ENCODE measurements around the gene PTGFRN. TPM values are rescaled to one million over a fixed set of nuclear protein-coding genes. Genes with fewer than 3 reads are reported as not detected.

Gene PTGFRN
- polyA plus RNA-seq, 1 donor, result 37.9 TPM

DNA sequence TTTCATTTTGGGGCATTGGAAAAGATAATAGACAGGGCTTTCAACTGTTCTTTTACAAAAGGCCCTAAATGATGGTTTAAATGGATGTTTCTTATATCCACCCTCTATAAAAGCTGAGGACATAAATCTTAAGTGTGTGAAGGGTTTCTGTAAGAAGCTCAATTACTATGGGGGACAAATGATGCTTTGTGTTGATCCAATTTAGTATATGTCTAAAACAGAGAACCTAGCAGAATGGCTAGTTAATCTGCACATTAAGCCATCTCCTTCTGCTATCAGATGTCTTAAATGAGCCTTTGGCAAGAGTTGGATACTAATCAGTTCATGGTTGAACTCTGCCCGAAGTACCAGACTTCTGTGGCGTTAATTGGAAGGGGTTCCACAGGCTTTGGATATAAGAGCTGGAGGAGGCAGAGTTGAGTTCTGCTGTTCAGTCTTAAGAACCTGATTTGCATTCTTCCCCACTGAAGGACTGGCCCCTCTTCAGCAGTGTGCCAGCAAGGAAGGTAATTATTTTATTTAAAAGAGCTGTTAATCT is 43.1 kb downstream of the PTGFRN start:
- no CpG with 5 or more reads among the region's 2 CpGs for WGBS (ENCODE audit: insufficient coverage, low lambda C conversion rate)
- H3K27me3 ChIP-seq (ENCODE audit: control insufficient read depth, insufficient read depth, low read length), result no peaks in the 10 kb centered on the region
- no peaks in the 10 kb centered on the region for H3K4me1 ChIP-seq (ENCODE audit: control insufficient read depth, insufficient read depth, low read length)
- H3K4me3 ChIP-seq (ENCODE audit: low read length), result no peak overlapping the region
- H3K36me3 ChIP-seq (ENCODE audit: control insufficient read depth, insufficient read depth, low read length), result peaks cover 19% of the 10 kb centered on the region
- no peaks in the 10 kb centered on the region for H3K9me3 ChIP-seq (ENCODE audit: control insufficient read depth, low read depth, low read length)
- no peak overlapping the region for H3K27ac ChIP-seq (ENCODE audit: low read length)
- DNase-seq, result no peak

DNA sequence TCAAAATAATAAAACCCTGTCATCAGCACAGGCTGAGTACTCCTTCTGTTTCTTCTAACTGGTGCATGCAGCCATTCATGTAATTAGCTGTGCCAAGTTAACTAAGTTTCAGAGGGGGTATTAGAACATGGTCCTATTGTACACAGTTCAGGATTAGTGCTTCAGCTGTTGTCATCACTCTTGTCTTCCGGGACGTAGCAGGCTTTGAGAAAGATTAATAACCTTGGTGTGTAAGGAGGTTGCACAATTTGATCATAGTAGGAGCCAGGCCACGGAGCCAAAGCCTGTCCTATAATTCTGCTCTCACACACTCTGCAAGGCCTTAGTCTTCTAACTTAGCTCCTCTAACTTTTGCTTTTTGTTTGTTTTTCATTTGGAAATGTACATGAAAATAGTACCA is 44.7 kb downstream of the PTGFRN start:
- peaks cover 12% of the 10 kb centered on the region for H3K36me3 ChIP-seq (ENCODE audit: control insufficient read depth, insufficient read depth, low read length)
- no peaks in the 10 kb centered on the region for H3K9me3 ChIP-seq (ENCODE audit: control insufficient read depth, low read depth, low read length)
- no peak overlapping the region for H3K27ac ChIP-seq (ENCODE audit: low read length)
- no CpG with 5 or more reads among the region's 3 CpGs for WGBS (ENCODE audit: insufficient coverage, low lambda C conversion rate)
- no peak for DNase-seq
- H3K4me1 ChIP-seq (ENCODE audit: control insufficient read depth, insufficient read depth, low read length), result no peaks in the 10 kb centered on the region
- H3K4me3 ChIP-seq (ENCODE audit: low read length), result no peak overlapping the region
- no peaks in the 10 kb centered on the region for H3K27me3 ChIP-seq (ENCODE audit: control insufficient read depth, insufficient read depth, low read length)

DNA sequence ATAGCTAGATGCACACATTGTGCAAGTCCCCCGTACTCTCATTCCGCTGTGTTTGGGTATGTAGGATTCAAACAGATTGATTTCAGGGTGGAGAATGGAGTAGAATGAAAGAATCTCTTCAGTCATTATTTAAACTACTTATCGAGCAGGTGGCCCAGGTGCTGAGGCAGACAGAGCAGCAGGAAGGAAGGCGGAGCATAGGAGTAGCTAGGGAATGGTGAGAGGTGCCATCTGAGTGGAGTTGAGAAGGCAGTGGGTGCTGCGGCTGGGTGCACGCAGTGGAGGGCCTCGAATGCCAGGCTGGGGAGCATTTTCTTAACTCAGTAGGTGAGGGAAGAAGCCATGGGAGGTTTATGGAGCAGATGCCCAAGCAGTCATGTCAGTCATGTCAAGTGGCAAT is 46.7 kb downstream of the PTGFRN start:
- H3K9me3 ChIP-seq (ENCODE audit: control insufficient read depth, low read depth, low read length), result no peaks in the 10 kb centered on the region
- H3K27me3 ChIP-seq (ENCODE audit: control insufficient read depth, insufficient read depth, low read length), result no peaks in the 10 kb centered on the region
- H3K27ac ChIP-seq (ENCODE audit: low read length), result no peak overlapping the region
- no peaks in the 10 kb centered on the region for H3K4me1 ChIP-seq (ENCODE audit: control insufficient read depth, insufficient read depth, low read length)
- no peak overlapping the region for H3K4me3 ChIP-seq (ENCODE audit: low read length)
- 60% methylated on average over 1 of the region's 7 CpGs for WGBS (ENCODE audit: insufficient coverage, low lambda C conversion rate)
- peaks cover 3% of the 10 kb centered on the region for H3K36me3 ChIP-seq (ENCODE audit: control insufficient read depth, insufficient read depth, low read length)
- no peak for DNase-seq

DNA sequence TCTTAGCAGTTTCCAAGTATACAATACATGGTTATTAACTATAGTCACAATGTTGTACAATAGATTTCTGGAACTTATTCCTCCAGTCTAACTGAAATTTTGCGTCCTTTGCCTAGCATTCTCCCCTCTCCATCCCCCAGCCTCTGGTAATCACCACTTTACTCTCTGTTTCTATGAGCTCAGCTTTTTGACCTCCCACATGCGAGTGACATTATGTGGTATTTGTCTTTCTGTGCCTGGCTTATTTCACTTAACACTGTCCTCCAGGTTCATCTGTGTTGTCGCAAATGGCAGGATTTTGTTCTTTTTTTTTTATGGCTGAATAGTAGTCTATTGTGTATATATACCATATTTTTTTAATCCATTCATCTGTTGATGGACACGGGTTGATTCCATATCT is 47.9 kb downstream of the PTGFRN start:
- H3K36me3 ChIP-seq (ENCODE audit: control insufficient read depth, insufficient read depth, low read length), result peaks cover 10% of the 10 kb centered on the region
- no peak overlapping the region for H3K27ac ChIP-seq (ENCODE audit: low read length)
- WGBS (ENCODE audit: insufficient coverage, low lambda C conversion rate), result 100% methylated on average over 3 of the region's 4 CpGs
- no peaks in the 10 kb centered on the region for H3K9me3 ChIP-seq (ENCODE audit: control insufficient read depth, low read depth, low read length)
- no peak for DNase-seq
- H3K27me3 ChIP-seq (ENCODE audit: control insufficient read depth, insufficient read depth, low read length), result no peaks in the 10 kb centered on the region
- H3K4me3 ChIP-seq (ENCODE audit: low read length), result no peak overlapping the region
- no peaks in the 10 kb centered on the region for H3K4me1 ChIP-seq (ENCODE audit: control insufficient read depth, insufficient read depth, low read length)

DNA sequence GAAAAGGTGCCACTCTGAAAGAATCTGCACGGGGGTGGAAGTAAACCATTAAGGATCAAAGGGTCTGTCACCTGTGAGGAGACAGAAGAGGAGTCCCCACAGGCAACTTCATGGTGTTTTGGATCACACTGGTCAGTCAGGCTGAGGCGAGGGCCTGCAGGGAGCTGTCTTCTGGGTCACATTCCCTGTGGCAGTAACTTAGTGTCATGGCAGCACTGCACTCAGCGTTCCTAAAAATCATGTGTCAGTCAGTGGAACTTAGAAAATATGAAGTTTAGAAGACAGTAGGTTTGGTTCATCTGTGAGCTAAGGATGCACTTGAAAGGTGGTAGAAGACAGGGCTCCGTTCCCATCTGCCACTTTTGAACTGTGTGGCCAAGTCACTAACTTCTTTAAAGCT is 48.4 kb downstream of the PTGFRN start:
- no peak overlapping the region for H3K27ac ChIP-seq (ENCODE audit: low read length)
- H3K36me3 ChIP-seq (ENCODE audit: control insufficient read depth, insufficient read depth, low read length), result peaks cover 13% of the 10 kb centered on the region
- H3K9me3 ChIP-seq (ENCODE audit: control insufficient read depth, low read depth, low read length), result no peaks in the 10 kb centered on the region
- H3K27me3 ChIP-seq (ENCODE audit: control insufficient read depth, insufficient read depth, low read length), result no peaks in the 10 kb centered on the region
- H3K4me3 ChIP-seq (ENCODE audit: low read length), result no peak overlapping the region
- WGBS (ENCODE audit: insufficient coverage, low lambda C conversion rate), result no CpG with 5 or more reads among the region's 4 CpGs
- H3K4me1 ChIP-seq (ENCODE audit: control insufficient read depth, insufficient read depth, low read length), result no peaks in the 10 kb centered on the region
- no peak for DNase-seq

DNA sequence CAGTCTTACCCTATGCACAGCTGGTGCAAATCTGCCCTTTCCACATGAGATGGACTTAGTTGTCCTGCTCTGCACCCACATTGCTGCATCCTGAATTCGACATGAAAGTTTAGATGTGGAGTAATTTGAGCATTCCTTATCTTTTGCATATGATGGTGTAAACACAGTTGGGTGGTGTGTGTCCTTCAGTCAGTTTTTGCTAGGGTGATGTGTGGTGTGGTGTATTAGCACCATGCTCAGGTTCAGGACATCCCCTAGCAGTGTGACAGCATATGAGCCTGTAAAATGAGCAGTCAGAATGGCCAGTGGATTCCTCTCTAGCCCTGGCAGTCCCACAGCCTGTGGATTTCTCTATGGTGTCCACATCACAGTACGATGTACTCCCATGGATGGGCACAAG is 49.3 kb downstream of the PTGFRN start:
- Histone ChIP-seq H3K4me1 (ENCODE audit: control insufficient read depth, insufficient read depth, low read length) (no peaks in the 10 kb centered on the region), H3K27ac (ENCODE audit: low read length) (no peak overlapping the region), H3K9me3 (ENCODE audit: control insufficient read depth, low read depth, low read length) (no peaks in the 10 kb centered on the region), H3K36me3 (ENCODE audit: control insufficient read depth, insufficient read depth, low read length) (peaks cover 13% of the 10 kb centered on the region), H3K4me3 (ENCODE audit: low read length) (no peak overlapping the region), H3K27me3 (ENCODE audit: control insufficient read depth, insufficient read depth, low read length) (no peaks in the 10 kb centered on the region)
- WGBS (ENCODE audit: insufficient coverage, low lambda C conversion rate), result no CpG with 5 or more reads among the region's 2 CpGs
- no peak for DNase-seq

DNA sequence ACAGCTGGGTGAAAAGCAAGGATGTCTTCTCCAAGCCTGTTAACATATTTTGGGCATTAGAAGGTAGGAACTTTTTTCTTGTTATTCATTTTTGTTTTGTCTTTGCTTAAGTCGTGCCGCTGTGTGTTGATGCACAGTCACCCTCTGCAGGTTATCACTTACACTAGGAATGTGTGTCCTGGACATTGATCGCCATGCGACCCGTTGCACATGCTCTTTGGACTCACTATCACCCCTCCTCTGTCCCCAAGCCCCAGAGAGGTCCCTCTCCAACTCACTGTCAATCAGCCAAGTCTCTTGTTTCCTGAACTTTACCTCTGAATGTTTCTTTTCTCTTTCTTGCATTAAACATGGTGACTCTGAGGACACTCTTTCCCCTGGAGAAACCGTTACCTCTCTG is 51.9 kb downstream of the PTGFRN start:
- no peak overlapping the region for H3K4me3 ChIP-seq (ENCODE audit: low read length)
- WGBS (ENCODE audit: insufficient coverage, low lambda C conversion rate), result 93% methylated on average over 3 of the region's 6 CpGs
- peaks cover 20% of the 10 kb centered on the region for H3K36me3 ChIP-seq (ENCODE audit: control insufficient read depth, insufficient read depth, low read length)
- no peaks in the 10 kb centered on the region for H3K27me3 ChIP-seq (ENCODE audit: control insufficient read depth, insufficient read depth, low read length)
- peak in 1 of 2 donors; percentile 60 for DNase-seq
- H3K4me1 ChIP-seq (ENCODE audit: control insufficient read depth, insufficient read depth, low read length), result no peaks in the 10 kb centered on the region
- H3K27ac ChIP-seq (ENCODE audit: low read length), result no peak overlapping the region
- no peaks in the 10 kb centered on the region for H3K9me3 ChIP-seq (ENCODE audit: control insufficient read depth, low read depth, low read length)

DNA sequence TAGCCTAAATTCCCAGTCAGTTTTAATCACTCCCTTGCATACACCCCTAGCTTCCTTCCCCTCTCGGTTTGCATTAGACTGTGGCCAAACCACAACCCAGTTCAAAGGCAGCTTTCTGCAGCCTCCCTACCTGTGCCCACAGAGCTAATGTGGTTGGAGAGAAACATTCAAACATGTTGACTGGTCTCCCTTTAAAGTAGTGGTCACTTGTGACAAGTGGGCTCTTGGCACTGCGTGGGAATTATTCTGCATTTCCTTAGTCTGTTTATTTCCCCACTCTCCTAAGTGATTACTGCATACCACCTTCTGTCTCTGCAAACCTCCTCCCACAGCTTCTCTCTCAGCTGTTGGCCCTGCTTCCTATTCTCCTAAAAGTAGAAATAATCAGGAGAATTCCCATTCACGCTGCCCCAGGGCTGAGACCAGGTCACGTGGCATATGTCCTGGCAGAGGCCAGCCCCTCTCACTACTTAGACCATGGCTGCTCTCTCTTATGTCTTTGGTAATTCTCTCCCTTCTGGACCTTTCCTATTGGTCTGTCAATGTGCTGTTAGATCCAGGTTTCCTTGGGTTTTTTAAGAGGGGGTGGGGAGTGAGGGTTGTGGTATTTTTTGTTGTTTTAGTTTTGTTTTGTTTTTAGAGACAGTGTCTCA is 53.4 kb downstream of the PTGFRN start:
- DNase-seq, result no peak
- Histone ChIP-seq H3K4me3 (ENCODE audit: low read length) (no peak overlapping the region), H3K9me3 (ENCODE audit: control insufficient read depth, low read depth, low read length) (no peaks in the 10 kb centered on the region), H3K4me1 (ENCODE audit: control insufficient read depth, insufficient read depth, low read length) (no peaks in the 10 kb centered on the region), H3K27me3 (ENCODE audit: control insufficient read depth, insufficient read depth, low read length) (no peaks in the 10 kb centered on the region), H3K36me3 (ENCODE audit: control insufficient read depth, insufficient read depth, low read length) (peaks cover 26% of the 10 kb centered on the region), H3K27ac (ENCODE audit: low read length) (no peak overlapping the region)
- WGBS (ENCODE audit: insufficient coverage, low lambda C conversion rate), result no CpG with 5 or more reads among the region's 4 CpGs

DNA sequence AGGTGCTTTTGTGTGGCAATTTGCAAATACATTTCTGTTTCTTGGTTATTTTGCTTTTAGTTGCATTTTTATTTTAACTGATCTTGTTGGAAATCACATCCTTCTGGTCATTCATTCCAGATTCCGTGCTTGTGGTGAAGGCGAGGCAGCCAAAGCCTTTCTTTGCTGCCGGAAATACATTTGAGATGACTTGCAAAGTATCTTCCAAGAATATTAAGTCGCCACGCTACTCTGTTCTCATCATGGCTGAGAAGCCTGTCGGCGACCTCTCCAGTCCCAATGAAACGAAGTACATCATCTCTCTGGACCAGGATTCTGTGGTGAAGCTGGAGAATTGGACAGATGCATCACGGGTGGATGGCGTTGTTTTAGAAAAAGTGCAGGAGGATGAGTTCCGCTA is 57.1 kb downstream of the PTGFRN start:
- H3K9me3 ChIP-seq (ENCODE audit: control insufficient read depth, low read depth, low read length), result no peaks in the 10 kb centered on the region
- peaks cover 19% of the 10 kb centered on the region for H3K36me3 ChIP-seq (ENCODE audit: control insufficient read depth, insufficient read depth, low read length)
- H3K27ac ChIP-seq (ENCODE audit: low read length), result no peak overlapping the region
- H3K4me1 ChIP-seq (ENCODE audit: control insufficient read depth, insufficient read depth, low read length), result no peaks in the 10 kb centered on the region
- 100% methylated on average over 1 of the region's 11 CpGs for WGBS (ENCODE audit: insufficient coverage, low lambda C conversion rate)
- DNase-seq, result no peak
- H3K27me3 ChIP-seq (ENCODE audit: control insufficient read depth, insufficient read depth, low read length), result no peaks in the 10 kb centered on the region
- H3K4me3 ChIP-seq (ENCODE audit: low read length), result no peak overlapping the region

DNA sequence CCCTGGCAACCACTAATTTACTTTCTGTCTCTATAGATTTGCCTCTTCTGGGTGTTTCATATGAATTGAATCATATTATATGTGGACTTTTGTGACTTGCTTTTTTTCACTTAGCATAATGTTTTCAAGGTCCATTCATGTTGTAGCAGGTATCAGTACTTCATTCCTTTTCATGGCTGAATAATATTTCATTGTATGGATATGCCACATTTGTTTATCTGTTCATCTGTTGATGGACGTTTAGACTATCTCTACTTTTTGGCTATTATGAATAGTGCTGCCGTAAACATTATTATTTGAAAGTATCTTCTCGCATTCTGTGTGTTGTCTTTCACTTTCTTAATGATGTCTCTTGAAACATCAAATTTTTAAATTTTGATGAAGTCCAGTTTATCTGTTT is 59.0 kb downstream of the PTGFRN start:
- H3K4me3 ChIP-seq (ENCODE audit: low read length), result no peak overlapping the region
- no peak overlapping the region for H3K27ac ChIP-seq (ENCODE audit: low read length)
- no peak for DNase-seq
- H3K9me3 ChIP-seq (ENCODE audit: control insufficient read depth, low read depth, low read length), result no peaks in the 10 kb centered on the region
- no peaks in the 10 kb centered on the region for H3K4me1 ChIP-seq (ENCODE audit: control insufficient read depth, insufficient read depth, low read length)
- 80% methylated on average over 1 of the region's 3 CpGs for WGBS (ENCODE audit: insufficient coverage, low lambda C conversion rate)
- H3K36me3 ChIP-seq (ENCODE audit: control insufficient read depth, insufficient read depth, low read length), result peaks cover 14% of the 10 kb centered on the region
- H3K27me3 ChIP-seq (ENCODE audit: control insufficient read depth, insufficient read depth, low read length), result no peaks in the 10 kb centered on the region

DNA sequence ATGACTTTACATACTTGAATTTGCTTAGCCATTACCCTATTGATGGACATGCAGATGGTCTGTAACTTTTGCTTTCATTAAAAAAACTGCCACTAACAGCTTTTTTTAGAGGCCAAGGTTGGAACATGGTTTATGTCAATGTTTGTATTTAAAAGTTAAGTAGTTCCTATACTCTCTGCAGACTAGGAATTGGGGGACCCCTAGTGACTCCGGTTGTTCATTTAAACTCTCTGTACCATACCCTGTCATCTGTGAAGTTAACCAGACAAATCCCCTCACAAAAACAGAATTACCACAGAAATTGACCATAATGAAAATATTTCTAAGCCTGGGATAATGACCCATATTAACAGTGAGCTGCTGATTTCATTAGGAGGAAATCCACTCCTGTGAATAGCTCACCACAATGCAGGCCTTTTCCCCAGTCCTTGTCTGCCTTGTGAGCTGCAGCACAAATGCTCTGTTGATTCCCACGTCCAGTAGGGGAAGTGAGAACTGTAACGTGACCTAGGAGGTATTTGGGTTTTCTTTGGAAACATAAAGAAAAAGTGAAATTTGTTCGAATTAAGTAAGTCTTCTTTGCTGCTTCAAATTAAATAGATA is 61.6 kb downstream of the PTGFRN start:
- Histone ChIP-seq H3K27ac (ENCODE audit: low read length) (no peak overlapping the region), H3K4me3 (ENCODE audit: low read length) (no peak overlapping the region), H3K9me3 (ENCODE audit: control insufficient read depth, low read depth, low read length) (peaks cover 4% of the 10 kb centered on the region), H3K27me3 (ENCODE audit: control insufficient read depth, insufficient read depth, low read length) (no peaks in the 10 kb centered on the region), H3K4me1 (ENCODE audit: control insufficient read depth, insufficient read depth, low read length) (no peaks in the 10 kb centered on the region), H3K36me3 (ENCODE audit: control insufficient read depth, insufficient read depth, low read length) (peaks cover 14% of the 10 kb centered on the region)
- 78% methylated on average over 3 of the region's 4 CpGs for WGBS (ENCODE audit: insufficient coverage, low lambda C conversion rate)
- no peak for DNase-seq

All from large intestine (tissue), 3 donors.